ENCODE measurements around the gene DUOX1.
A peak's percentile ranks its signal among the peaks of the same experiment; 100 is the strongest.
"Not testable (repeated sequence)": the region's sequence is repeated elsewhere in the genome, so short reads cannot be mapped to it uniquely, and the experiment has no call there.

DUOX1 gene

GRCh38 chr15:45131510-45131909 lies 1.7 kb downstream of the DUOX1 start:
- no peak for TF ChIP-seq CTCF (IDR thresholded peaks at IDR 0.05; ENCODE audit: control insufficient read depth, extremely low read depth, insufficient read depth)
- no peak for DNase-seq (ENCODE audit: low read depth)
- H3K4me3 ChIP-seq (ENCODE audit: low read depth, low read length), result no peak overlapping the region

GRCh38 chr15:45132844-45133560 lies 3.2 kb downstream of the DUOX1 start:
- DNase-seq (ENCODE audit: low read depth), result no peak
- TF ChIP-seq CTCF (IDR thresholded peaks at IDR 0.05; ENCODE audit: control insufficient read depth, extremely low read depth, insufficient read depth), result no peak
- no peak overlapping the region for H3K4me3 ChIP-seq (ENCODE audit: low read depth, low read length)

- TF ChIP-seq CTCF (IDR thresholded peaks at IDR 0.05; ENCODE audit: control insufficient read depth, extremely low read depth, insufficient read depth), result no peak
- H3K4me3 ChIP-seq (ENCODE audit: low read depth, low read length), result no peak overlapping the region
- DNase-seq (ENCODE audit: low read depth), result no peak
These were observed 3.7 kb downstream of the DUOX1 start for GRCh38 chr15:45133561-45133920.

- no peak for TF ChIP-seq CTCF (IDR thresholded peaks at IDR 0.05; ENCODE audit: control insufficient read depth, extremely low read depth, insufficient read depth)
- DNase-seq (ENCODE audit: low read depth), result no peak
- H3K4me3 ChIP-seq (ENCODE audit: low read depth, low read length), result no peak overlapping the region
These were observed 4.3 kb downstream of the DUOX1 start for GRCh38 chr15:45134046-45134445.

GRCh38 chr15:45134682-45135604 lies 5.1 kb downstream of the DUOX1 start:
- DNase-seq (ENCODE audit: low read depth), result no peak
- TF ChIP-seq CTCF (IDR thresholded peaks at IDR 0.05; ENCODE audit: control insufficient read depth, extremely low read depth, insufficient read depth), result no peak
- H3K4me3 ChIP-seq (ENCODE audit: low read depth, low read length), result no peak overlapping the region

- DNase-seq (ENCODE audit: low read depth); H3K4me3 ChIP-seq (ENCODE audit: low read depth, low read length): not testable (repeated sequence)
These were observed 6.0 kb downstream of the DUOX1 start for GRCh38 chr15:45135705-45136377.

- H3K4me3 ChIP-seq (ENCODE audit: low read depth, low read length), result no peak overlapping the region
- no peak for DNase-seq (ENCODE audit: low read depth)
- TF ChIP-seq CTCF (IDR thresholded peaks at IDR 0.05; ENCODE audit: control insufficient read depth, extremely low read depth, insufficient read depth), result peak; percentile 21; the same call in 1 of the 2 replicates
These were observed 6.6 kb downstream of the DUOX1 start for GRCh38 chr15:45136378-45136764.

Data from LNCaP clone FGC (cell line).